ENCODE results near the gene PSMG3. TPM values are rescaled to one million over a fixed set of nuclear protein-coding genes. Genes with fewer than 3 reads are reported as not detected.
A peak's percentile ranks its signal among the peaks of the same experiment; 100 is the strongest.

Gene PSMG3
- total RNA-seq, 1 experiment from 2014 or later = 59.4 TPM

DNA sequence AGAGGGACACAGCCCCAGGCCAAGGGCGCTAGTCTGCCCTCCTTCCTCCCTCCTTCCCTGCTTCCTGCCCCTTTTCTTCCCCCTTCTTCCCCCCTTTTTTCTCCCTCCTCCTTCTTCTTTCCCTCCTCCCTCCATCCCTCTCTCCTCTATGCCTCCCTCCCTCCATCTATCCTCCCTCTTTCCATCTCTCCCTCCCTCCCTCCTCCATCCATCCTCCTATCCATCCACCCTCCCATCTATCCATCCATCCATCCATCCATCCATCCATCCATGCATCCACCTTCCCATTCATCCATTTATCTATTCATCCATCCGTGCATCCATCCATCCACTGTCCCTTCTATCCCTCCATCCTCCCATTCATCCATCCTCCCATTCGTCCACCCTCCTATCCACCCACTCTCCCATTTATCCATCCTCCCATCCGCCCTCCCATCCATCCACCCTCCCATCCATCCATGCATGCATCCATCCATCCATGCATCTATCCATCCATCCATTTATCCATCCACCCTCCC lies 24.1 kb upstream of the PSMG3 start:
- no peak overlapping the region for H3K27ac ChIP-seq (ENCODE audit: low read length)
- in situ Hi-C loops (cut with HindIII; ENCODE audit: low pct_unique_long_range_greater_than_20kb, low sequenced_read_pairs) (no loop called here), intact Hi-C loops (cut with micrococcal nuclease; ENCODE audit: unreplicated experiment) (no loop called here)
- no TSS peak for BruUV-seq (replicated peaks)
- 0 out of 2 replicates have a peak, but pooled peaks cover under 1% of the 10 kb centered on the region for H3K9me3 ChIP-seq (ENCODE audit: control insufficient read depth, insufficient read depth, low read depth, low read length)
- no peak overlapping the region for H3K4me3 ChIP-seq (ENCODE audit: low read depth in 2 of 2, low read length in 2 of 2)
- TF ChIP-seq SIN3A (IDR thresholded peaks at IDR 0.05; ENCODE audit: borderline replicate concordance, insufficient read depth, low read depth, low read length) (no peak), POLR2AphosphoS5 (IDR thresholded peaks at IDR 0.05; ENCODE audit: low read depth, low read length) (no peak), TCF7L2 (IDR thresholded peaks at IDR 0.05; ENCODE audit: low read depth, low read length) (no peak)
- TF ChIP-seq, protein P1, sequence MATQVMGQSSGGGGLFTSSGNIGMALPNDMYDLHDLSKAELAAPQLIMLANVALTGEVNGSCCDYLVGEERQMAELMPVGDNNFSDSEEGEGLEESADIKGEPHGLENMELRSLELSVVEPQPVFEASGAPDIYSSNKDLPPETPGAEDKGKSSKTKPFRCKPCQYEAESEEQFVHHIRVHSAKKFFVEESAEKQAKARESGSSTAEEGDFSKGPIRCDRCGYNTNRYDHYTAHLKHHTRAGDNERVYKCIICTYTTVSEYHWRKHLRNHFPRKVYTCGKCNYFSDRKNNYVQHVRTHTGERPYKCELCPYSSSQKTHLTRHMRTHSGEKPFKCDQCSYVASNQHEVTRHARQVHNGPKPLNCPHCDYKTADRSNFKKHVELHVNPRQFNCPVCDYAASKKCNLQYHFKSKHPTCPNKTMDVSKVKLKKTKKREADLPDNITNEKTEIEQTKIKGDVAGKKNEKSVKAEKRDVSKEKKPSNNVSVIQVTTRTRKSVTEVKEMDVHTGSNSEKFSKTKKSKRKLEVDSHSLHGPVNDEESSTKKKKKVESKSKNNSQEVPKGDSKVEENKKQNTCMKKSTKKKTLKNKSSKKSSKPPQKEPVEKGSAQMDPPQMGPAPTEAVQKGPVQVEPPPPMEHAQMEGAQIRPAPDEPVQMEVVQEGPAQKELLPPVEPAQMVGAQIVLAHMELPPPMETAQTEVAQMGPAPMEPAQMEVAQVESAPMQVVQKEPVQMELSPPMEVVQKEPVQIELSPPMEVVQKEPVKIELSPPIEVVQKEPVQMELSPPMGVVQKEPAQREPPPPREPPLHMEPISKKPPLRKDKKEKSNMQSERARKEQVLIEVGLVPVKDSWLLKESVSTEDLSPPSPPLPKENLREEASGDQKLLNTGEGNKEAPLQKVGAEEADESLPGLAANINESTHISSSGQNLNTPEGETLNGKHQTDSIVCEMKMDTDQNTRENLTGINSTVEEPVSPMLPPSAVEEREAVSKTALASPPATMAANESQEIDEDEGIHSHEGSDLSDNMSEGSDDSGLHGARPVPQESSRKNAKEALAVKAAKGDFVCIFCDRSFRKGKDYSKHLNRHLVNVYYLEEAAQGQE (IDR thresholded peaks at IDR 0.05; ENCODE audit: insufficient read depth in 1 of 2, low read depth in 2 of 2, low read length in 1 of 2) = no peak
- TF ChIP-seq, protein P2, sequence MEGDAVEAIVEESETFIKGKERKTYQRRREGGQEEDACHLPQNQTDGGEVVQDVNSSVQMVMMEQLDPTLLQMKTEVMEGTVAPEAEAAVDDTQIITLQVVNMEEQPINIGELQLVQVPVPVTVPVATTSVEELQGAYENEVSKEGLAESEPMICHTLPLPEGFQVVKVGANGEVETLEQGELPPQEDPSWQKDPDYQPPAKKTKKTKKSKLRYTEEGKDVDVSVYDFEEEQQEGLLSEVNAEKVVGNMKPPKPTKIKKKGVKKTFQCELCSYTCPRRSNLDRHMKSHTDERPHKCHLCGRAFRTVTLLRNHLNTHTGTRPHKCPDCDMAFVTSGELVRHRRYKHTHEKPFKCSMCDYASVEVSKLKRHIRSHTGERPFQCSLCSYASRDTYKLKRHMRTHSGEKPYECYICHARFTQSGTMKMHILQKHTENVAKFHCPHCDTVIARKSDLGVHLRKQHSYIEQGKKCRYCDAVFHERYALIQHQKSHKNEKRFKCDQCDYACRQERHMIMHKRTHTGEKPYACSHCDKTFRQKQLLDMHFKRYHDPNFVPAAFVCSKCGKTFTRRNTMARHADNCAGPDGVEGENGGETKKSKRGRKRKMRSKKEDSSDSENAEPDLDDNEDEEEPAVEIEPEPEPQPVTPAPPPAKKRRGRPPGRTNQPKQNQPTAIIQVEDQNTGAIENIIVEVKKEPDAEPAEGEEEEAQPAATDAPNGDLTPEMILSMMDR (IDR thresholded peaks at IDR 0.05) = no peak
- ChIA-PET POLR2A (no interaction called here), CTCF (no interaction called here)
- ATAC-seq (no peak), DNase-seq (ENCODE audit: low read depth, low spot score) (no peak)
- H3K27me3 ChIP-seq (ENCODE audit: control insufficient read depth, insufficient read depth, low read length) = peaks cover 5% of the 10 kb centered on the region; the same call in 1 of the 2 replicates
- H3K36me3 ChIP-seq (ENCODE audit: control insufficient read depth, insufficient read depth, low read length) = no peaks in the 10 kb centered on the region
- no peaks in the 10 kb centered on the region for H3K4me1 ChIP-seq (ENCODE audit: control insufficient read depth, insufficient read depth, low read length)

DNA sequence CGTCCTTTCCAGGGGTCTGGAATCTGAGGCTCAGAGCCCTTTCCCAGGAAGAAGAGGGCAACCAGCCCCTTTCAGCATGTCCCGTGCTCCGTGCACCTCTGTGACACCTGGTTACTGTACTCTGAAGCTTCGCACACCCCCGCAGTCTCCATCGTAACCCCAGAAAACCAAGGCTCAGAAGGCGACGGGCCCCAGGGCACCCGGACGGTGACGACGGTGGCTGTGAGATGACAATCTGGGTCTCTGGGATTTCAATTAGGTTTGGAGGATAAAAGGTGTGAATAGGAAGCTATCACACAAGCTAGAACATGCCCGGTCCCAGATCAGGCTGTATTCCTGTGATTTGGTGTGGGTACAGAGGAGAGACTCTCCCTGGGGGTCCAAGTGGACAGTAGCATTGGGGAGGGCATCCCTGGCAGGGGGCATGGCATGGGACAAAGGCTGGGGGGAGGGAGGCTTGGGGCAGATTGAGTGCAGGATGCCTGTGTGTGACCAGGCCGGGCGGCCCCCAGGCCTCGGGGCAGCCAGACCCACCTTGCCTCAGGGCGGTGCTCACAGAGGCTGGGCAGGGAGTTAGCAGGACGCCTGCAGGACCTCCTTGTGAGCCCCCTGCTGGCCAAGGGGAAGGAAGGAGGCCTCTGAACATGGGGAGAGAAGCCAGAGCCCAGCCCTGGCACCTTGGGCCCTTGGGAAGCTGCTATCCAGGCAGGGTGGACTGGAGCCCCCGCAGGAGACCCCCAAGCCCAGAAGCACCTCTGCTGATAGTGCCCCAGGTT lies 23.4 kb upstream of the PSMG3 start:
- in situ Hi-C loops (cut with HindIII; ENCODE audit: low pct_unique_long_range_greater_than_20kb, low sequenced_read_pairs) (no loop called here), intact Hi-C loops (cut with micrococcal nuclease; ENCODE audit: unreplicated experiment) (no loop called here)
- no peak overlapping the region for H3K27ac ChIP-seq (ENCODE audit: low read length)
- TF ChIP-seq POLR2AphosphoS5 (IDR thresholded peaks at IDR 0.05; ENCODE audit: low read depth, low read length) (no peak), TCF7L2 (IDR thresholded peaks at IDR 0.05; ENCODE audit: low read depth, low read length) (no peak), SIN3A (IDR thresholded peaks at IDR 0.05; ENCODE audit: borderline replicate concordance, insufficient read depth, low read depth, low read length) (no peak)
- TF ChIP-seq, protein P1 (IDR thresholded peaks at IDR 0.05; ENCODE audit: insufficient read depth in 1 of 2, low read depth in 2 of 2, low read length in 1 of 2) = no peak
- no peak overlapping the region for H3K4me3 ChIP-seq (ENCODE audit: low read depth in 2 of 2, low read length in 2 of 2)
- no peaks in the 10 kb centered on the region for H3K36me3 ChIP-seq (ENCODE audit: control insufficient read depth, insufficient read depth, low read length)
- no TSS peak for BruUV-seq (replicated peaks)
- H3K9me3 ChIP-seq (ENCODE audit: control insufficient read depth, insufficient read depth, low read depth, low read length) = 0 out of 2 replicates have a peak, but pooled peaks cover 6% of the 10 kb centered on the region
- DNase-seq (ENCODE audit: low read depth, low spot score) (no peak), ATAC-seq (peak; percentile 81)
- peaks cover 5% of the 10 kb centered on the region; the same call in 1 of the 2 replicates for H3K27me3 ChIP-seq (ENCODE audit: control insufficient read depth, insufficient read depth, low read length)
- CTCF ChIA-PET = no interaction called here
- POLR2A ChIA-PET = no interaction called here
- no peaks in the 10 kb centered on the region for H3K4me1 ChIP-seq (ENCODE audit: control insufficient read depth, insufficient read depth, low read length)

Measured in Panc1 (cell line).